Sigmoid colon (tissue), 7 donors: Measurements from ENCODE around the gene ISL2. TPM values are rescaled to one million over a fixed set of nuclear protein-coding genes. Genes with fewer than 3 reads are reported as not detected.

Experiments used
- DNase-seq: peaks from one replicate; pipeline ENCODE4 v3.0.0-alpha.2; 2019
- H3K27ac ChIP-seq, 4 donors: fragments of 200-600 bp; sonication (generic); one replicate each; pipeline ENCODE4 v1.5.1; 2016 to 2019; ENCODE audit warnings: mild to moderate bottlenecking in 1 of 4
- H3K27me3 ChIP-seq, 3 donors: fragments of 200-600 bp; sonication (generic); one replicate each; pipeline ENCODE4 v1.5.1; 2019; ENCODE audit warnings: mild to moderate bottlenecking in 1 of 3
- H3K36me3 ChIP-seq, 4 donors: fragments of 200-600 bp; sonication (generic); one replicate each; pipeline ENCODE4 v1.5.1; 2016 to 2019
- H3K4me1 ChIP-seq, 4 donors: fragments of 200-600 bp; sonication (generic); one replicate each; pipeline ENCODE4 v1.5.1; 2017 to 2019
- H3K4me3 ChIP-seq, 4 donors: fragments of 200-600 bp; sonication (generic); one replicate each; pipeline ENCODE4 v1.5.1; 2017 to 2019; ENCODE audit warnings: mild to moderate bottlenecking in 2 of 4, moderate library complexity in 1 of 4
- H3K9me3 ChIP-seq, 4 donors: fragments of 200-600 bp in 3 of 4; sonication (generic) in 3 of 4; one replicate each; pipeline versions ENCODE4 v1.5.1 to v1.6.1; 2013 to 2019
- EP300 ChIP-seq, 4 donors: sonication (generic); formaldehyde crosslinking; IDR thresholded peaks; one replicate each; pipeline ENCODE4 v1.6.1; 2017; ENCODE audit warnings: antibody characterized with exemption in 4 of 4
- POLR2A ChIP-seq, 2 donors: fragments of 450-650 bp; IDR thresholded peaks; one replicate each; pipeline ENCODE4 v1.6.1; 2016; ENCODE audit warnings: antibody characterized with exemption in 2 of 2, mild to moderate bottlenecking in 2 of 2, moderate library complexity in 2 of 2
- POLR2AphosphoS5 ChIP-seq, 4 donors: sonication (generic); formaldehyde crosslinking; IDR thresholded peaks; one replicate each; pipeline ENCODE4 v1.6.1; 2017; ENCODE audit warnings: antibody characterized with exemption in 4 of 4
- WGBS, 2 donors: extraction: QIAGEN DNeasy Blood & Tissue Kit; methylation state at CpG; one replicate each; pipeline ENCODE4 v1.1.7; 2013; 5-methylcytosine and 5-hydroxymethylcytosine counted together
- intact Hi-C: fragments of 100-400 bp; cut with DNase I; formaldehyde crosslinking; loops from one replicate; pipeline ENCODE4 v1.15.1; 2023
- polyA plus RNA-seq, 3 donors: library from polyadenylated mRNA; stranded (reverse); fragments of 200-250 nt; gene quantifications; one replicate each; pipeline ENCODE4 v1.2.3, GENCODE V29; 2013
- total RNA-seq, 4 donors: library from RNA; depleted of rRNA; stranded (reverse); fragments of >200 nt; gene quantifications; one replicate each; pipeline ENCODE4 v1.1.0, GENCODE V29; 2016
- TF ChIP-seq, protein P1 (sequence below), 4 experiments: fragments of 450-650 bp in 3 of 4; fragments of 200-600 bp in 1 of 4; IDR thresholded peaks; one replicate each; pipeline ENCODE4 v1.5.1; 2016 to 2019; ENCODE audit warnings: antibody characterized with exemption in 4 of 4, mild to moderate bottlenecking in 3 of 4, moderate library complexity in 2 of 4
- donor health status: healthy with polysubstance abuse.
- donor health status: Bipolar disorder and iron deficiency.
- donor health status: healthy.

Gene ISL2
- total and polyA plus RNA-seq, 7 donors: 0.52 to 6.4 (median 2.4) TPM; not detected in 1

DNA sequence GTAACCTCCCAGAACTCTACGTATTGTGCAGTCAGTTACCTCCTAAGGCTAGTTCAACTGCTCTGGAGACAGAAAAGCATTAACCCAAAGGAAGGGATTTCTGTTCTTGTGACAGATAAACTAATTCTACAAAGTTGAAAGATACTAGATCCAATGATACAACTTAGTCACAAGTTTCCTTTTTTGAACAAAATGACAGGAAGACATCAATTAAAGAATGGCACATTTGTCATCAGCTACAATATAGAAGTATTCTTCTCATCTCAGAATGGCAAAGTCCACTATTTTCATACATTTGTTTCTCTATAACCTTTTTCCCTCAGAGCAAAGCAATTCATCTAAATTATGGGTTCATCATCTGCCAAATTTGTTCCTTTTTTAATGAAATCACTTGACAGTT is 43.7 kb downstream of the ISL2 start:
- Histone ChIP-seq H3K4me1 (no peaks in the 10 kb centered on the region), H3K27me3 (no peaks in the 10 kb centered on the region), H3K9me3 (no peaks in the 10 kb centered on the region), H3K4me3 (no peak overlapping the region), H3K27ac (no peak overlapping the region), H3K36me3 (peaks cover 0 to 11% (median 2%) of the 10 kb centered on the region in 4 donors)
- WGBS, 2 donors: 97 to 98% methylated on average over 1 of the region's 1 CpG
- TF ChIP-seq, protein P1, sequence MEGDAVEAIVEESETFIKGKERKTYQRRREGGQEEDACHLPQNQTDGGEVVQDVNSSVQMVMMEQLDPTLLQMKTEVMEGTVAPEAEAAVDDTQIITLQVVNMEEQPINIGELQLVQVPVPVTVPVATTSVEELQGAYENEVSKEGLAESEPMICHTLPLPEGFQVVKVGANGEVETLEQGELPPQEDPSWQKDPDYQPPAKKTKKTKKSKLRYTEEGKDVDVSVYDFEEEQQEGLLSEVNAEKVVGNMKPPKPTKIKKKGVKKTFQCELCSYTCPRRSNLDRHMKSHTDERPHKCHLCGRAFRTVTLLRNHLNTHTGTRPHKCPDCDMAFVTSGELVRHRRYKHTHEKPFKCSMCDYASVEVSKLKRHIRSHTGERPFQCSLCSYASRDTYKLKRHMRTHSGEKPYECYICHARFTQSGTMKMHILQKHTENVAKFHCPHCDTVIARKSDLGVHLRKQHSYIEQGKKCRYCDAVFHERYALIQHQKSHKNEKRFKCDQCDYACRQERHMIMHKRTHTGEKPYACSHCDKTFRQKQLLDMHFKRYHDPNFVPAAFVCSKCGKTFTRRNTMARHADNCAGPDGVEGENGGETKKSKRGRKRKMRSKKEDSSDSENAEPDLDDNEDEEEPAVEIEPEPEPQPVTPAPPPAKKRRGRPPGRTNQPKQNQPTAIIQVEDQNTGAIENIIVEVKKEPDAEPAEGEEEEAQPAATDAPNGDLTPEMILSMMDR (IDR thresholded peaks at IDR 0.05): no peak
- TF ChIP-seq POLR2A (IDR thresholded peaks at IDR 0.05) (no peak), EP300 (IDR thresholded peaks at IDR 0.05) (no peak), POLR2AphosphoS5 (IDR thresholded peaks at IDR 0.05) (no peak)
- DNase-seq: no peak
- intact Hi-C loops: no loop called here

DNA sequence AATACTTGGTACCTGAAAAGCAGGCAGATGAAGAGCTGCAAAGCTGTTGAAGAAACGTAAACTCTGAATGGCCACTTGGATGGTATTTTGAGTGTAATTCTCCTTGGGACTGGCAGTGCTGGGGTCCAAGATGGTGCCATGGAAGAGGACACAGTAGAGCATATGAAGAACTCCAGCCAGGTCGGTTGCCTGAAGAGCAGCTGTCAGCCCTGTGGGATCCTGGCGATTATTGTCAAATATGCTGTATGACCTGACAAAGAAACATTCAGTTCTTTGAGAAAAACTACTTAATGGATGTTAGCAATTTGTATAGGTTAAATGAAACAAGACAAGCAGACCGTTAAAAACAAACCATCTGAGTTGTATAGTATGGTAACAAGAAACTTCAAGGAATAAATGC is 44.8 kb downstream of the ISL2 start:
- H3K27ac ChIP-seq: no peak overlapping the region
- no peaks in the 10 kb centered on the region for H3K4me1 ChIP-seq
- no peak for TF ChIP-seq POLR2A (IDR thresholded peaks at IDR 0.05)
- TF ChIP-seq POLR2AphosphoS5 (IDR thresholded peaks at IDR 0.05): no peak
- TF ChIP-seq, protein P1 (IDR thresholded peaks at IDR 0.05): no peak
- no peak for TF ChIP-seq EP300 (IDR thresholded peaks at IDR 0.05)
- WGBS, 2 donors: 93 to 96% methylated on average over 4 of the region's 4 CpGs
- DNase-seq: no peak
- no peaks in the 10 kb centered on the region for H3K27me3 ChIP-seq
- H3K36me3 ChIP-seq: peaks cover 0 to 8% (median 0%) of the 10 kb centered on the region in 4 donors
- intact Hi-C loops: no loop called here
- H3K4me3 ChIP-seq: no peak overlapping the region
- H3K9me3 ChIP-seq: no peaks in the 10 kb centered on the region

DNA sequence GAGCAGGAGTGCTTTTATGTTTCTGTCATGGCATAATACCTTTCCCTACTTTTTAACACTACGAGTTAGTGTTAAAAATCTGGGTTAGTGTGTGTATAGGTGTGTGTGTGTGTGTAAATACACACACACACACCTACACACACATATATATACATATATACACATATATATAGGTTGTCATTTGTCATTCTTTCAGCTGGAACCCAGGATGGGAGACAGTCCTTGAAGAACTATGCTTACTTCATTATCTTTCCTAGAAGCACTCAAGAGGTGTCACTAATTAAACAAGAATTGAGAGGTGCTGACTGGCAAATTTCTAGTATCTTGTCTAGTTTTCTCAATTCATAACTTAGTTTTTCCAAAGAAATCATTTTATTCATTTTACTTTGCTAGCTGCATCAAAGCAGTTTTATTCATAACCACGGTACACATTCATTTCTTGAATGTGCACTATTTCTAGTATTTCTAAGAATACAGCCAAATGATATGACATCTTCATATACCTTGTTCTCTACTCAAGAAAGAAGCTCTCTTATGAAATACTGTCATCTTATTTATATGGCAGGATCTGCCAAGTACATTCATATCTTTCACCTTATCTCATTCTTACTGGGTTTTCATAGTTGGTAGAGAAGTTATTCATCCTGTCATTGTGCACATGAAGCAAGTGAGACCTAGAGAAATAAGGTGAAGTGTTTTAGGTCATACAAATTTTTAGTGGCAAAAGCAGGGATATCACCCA is 46.6 kb downstream of the ISL2 start:
- Histone ChIP-seq H3K9me3 (no peaks in the 10 kb centered on the region), H3K36me3 (peaks cover 0 to 8% (median 0%) of the 10 kb centered on the region in 4 donors), H3K27ac (no peak overlapping the region), H3K4me3 (no peak overlapping the region), H3K27me3 (no peaks in the 10 kb centered on the region), H3K4me1 (no peaks in the 10 kb centered on the region)
- TF ChIP-seq POLR2AphosphoS5 (IDR thresholded peaks at IDR 0.05): no peak
- no peak for TF ChIP-seq EP300 (IDR thresholded peaks at IDR 0.05)
- no peak for TF ChIP-seq POLR2A (IDR thresholded peaks at IDR 0.05)
- TF ChIP-seq, protein P1 (IDR thresholded peaks at IDR 0.05): no peak
- 93 to 96% methylated on average over 2 of the region's 2 CpGs for WGBS, 2 donors
- no peak for DNase-seq
- intact Hi-C loops: no loop called here

- no peaks in the 10 kb centered on the region for H3K4me1 ChIP-seq
- H3K27me3 ChIP-seq: no peaks in the 10 kb centered on the region
- H3K4me3 ChIP-seq: no peak overlapping the region
- WGBS, 2 donors: 94 to 98% methylated on average over 2 of the region's 2 CpGs
- no peaks in the 10 kb centered on the region for H3K9me3 ChIP-seq
- TF ChIP-seq EP300 (IDR thresholded peaks at IDR 0.05): no peak
- TF ChIP-seq, protein P1 (IDR thresholded peaks at IDR 0.05): no peak
- DNase-seq: no peak
- no peak overlapping the region for H3K27ac ChIP-seq
- intact Hi-C loops: no loop called here
- H3K36me3 ChIP-seq: peaks cover 0 to 8% (median 0%) of the 10 kb centered on the region in 4 donors
These were observed 47.8 kb downstream of the ISL2 start for GRCh38 chr15:76384409-76384808.

GRCh38 chr15:76386178-76386577 is 49.6 kb downstream of the ISL2 start:
- Histone ChIP-seq H3K36me3 (peaks cover 0 to 1% (median 0%) of the 10 kb centered on the region in 4 donors), H3K9me3 (no peaks in the 10 kb centered on the region), H3K4me3 (no peak overlapping the region), H3K27me3 (no peaks in the 10 kb centered on the region), H3K4me1 (no peaks in the 10 kb centered on the region), H3K27ac (no peak overlapping the region)
- TF ChIP-seq, protein P1 (IDR thresholded peaks at IDR 0.05): no peak
- TF ChIP-seq POLR2AphosphoS5 (IDR thresholded peaks at IDR 0.05): no peak
- TF ChIP-seq EP300 (IDR thresholded peaks at IDR 0.05): no peak
- TF ChIP-seq POLR2A (IDR thresholded peaks at IDR 0.05): no peak
- intact Hi-C loops: no loop called here
- no peak for DNase-seq
- 62 to 83% methylated on average over 2 of the region's 2 CpGs for WGBS, 2 donors
